ENCODE measurements around the gene PHF2.

DNA sequence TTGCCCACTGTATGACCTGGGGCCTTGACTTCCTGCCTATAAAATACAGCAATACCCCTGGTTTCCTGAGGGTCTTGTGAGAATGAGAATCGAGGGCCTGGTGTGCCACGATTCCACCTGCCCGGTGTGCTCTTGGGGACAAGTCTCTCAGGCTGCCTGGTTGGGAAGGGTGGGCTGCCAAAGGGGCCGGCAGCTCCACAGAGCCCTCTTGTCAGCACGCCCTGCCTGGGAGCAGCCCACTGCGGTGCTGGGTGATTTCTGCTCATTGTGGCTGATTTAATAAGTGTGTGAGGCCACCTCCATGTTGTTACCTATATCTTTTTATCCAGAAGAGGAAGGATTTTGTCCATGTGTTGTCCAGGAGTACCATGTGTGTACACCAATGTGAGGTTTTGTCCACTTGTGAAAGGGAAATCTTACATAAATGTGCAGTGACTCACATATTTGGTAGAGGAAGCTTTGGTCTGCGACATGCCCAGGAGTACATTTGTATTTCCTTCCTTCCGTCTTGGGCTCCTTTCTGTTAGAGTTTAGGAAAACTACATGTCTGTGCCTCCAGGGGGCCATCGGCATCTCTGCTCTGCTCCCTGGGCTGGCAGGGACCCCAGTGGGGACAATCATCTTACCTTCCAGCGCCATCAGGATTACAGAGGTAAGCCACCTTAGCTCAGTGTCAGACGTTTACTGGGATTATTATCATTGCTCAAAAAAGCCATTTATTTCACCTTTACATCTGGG is 108.6 kb downstream of the PHF2 start:
- TF ChIP-seq CTCF (IDR thresholded peaks at IDR 0.05) (no peak), EZH2 (IDR thresholded peaks at IDR 0.05; ENCODE audit: borderline replicate concordance, insufficient read depth, low read depth, low read length, poor library complexity, severe bottlenecking) (no peak)
